HUDEP-2 (cell line): Measurements from ENCODE around the gene CAMK1G.

ENCODE experiments used
- DNase-seq, 76 experiments: peaks; one replicate each; lab custom pipeline; 2025; ENCODE audit not compliant: unreplicated experiment in 76 of 76; lab: John Stamatoyannopoulos, UW

Gene CAMK1G

DNA sequence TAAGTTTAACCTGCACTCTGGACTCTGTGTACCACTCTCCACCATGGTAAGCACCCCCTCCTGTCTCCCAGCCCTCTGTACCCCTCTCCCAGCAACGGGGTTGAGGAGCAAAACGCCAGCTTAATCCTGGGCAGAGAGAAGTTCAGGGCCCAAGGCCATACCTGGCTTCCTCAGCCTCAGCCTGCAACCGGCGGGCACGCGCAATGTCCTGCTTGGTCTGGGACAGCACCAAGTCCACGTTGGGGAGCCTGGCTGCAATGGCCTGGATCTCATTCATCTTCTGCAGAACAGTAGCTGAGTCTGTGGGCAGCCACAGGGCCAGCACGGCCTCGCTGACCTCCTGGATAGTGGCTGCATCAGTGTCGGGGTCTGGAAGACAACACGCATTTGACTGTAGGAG is 34.8 kb downstream of the CAMK1G start:
- DNase-seq, result no peak

DNA sequence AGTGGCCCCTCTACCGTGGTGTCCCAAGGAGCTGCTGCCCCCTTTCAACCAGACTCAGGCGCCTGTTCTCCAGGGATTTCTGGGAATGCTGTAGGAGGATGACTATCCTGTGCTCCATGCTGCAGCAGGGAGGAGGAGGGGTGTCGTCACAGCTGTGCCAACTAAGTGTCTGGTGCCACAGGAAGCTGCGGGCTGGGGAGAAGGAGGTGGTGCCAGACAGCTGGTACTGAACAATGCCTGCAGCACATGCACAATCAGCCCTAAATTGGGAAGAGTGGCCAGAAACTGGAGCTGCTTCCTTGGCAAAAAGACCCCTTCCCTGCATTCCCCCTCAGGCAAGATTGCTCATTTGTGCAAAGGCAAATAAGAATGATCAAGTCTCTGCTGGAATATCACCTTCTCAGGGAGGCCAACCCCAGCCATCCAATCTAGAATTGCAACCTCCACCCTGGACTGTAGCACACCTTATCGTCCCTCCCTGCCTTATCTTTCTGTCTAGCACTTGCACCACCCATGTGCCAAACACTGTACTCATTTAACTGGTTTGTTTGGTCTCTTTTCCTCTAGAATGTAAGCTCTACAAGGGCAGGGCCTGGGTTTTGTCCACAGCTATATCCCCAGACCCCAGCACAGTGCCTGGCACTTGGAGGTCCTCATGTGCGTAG is 35.4 kb downstream of the CAMK1G start:
- no peak for DNase-seq

DNA sequence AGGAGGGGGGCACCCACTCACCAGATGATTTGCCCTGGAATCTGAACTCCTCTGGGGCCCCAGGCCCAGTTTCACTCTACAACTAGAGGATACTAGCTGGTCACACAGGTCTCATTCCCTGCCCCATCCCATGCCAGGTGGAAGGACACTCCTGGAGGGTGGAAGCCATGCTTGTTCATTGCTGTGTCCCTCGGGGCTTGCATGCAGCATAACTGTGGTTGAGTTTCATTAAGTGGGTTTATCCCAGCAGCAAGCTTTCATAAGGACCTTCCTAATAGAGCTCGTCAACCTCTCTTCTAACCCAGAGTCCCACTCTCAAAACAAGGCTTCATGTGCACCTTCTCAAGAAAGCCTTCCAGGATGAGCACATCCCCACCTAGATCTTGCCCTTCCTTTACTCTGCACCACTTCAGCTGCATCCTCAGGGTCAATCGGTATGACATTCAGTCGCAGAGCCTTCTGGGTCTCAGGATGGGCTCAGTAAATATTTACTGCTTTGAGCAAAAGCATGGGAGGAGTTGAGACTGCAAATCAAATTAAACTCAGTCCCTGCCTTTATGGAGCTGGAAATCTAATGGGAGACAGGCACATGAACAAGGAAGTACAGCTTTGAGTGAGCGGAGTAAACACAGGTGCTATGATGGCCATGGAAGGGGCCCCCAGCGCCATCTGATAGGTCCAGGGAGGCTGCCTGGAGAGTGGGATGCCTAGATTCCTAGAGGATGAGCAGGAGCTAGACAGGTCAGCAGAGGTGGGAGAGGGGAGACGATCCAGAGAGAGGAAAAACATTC is 36.4 kb downstream of the CAMK1G start:
- no peak for DNase-seq

DNA sequence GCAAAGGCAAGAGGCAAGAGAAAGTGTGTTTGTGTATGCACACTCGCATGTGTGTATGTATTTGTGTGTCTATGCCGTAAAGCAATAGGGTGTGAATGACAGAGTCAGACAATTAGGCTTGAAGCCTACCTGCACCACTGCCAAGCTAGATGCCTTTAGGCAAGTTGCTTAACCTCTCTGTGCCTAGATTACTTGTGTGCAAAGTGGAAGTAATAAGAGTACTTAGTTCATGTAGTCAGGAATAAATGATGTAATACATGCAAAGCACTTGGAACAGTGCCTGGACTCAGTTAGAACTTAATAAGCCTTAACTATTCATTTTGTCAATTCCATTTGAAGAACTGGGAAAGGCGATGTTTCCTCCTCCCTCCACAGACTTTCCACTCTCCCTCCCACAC is 37.0 kb downstream of the CAMK1G start:
- no peak for DNase-seq

DNA sequence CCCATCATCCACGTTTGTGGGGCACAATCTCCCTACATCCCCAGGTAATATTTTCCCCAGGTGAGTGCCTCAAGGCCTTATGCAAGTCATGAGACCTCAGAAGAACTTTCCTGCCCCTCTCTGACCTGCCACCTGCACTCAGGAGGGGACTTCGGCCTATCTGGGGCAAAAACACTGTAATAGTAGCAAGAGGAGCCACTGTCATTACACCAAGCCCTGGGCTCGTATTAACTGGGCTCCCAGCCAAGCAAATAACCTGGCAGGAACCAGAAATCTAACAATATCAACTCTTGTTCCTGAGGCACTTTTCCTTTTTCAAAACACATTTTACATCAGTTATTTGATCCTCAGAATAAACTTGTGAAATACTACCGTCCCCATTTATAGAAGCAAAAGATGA is 37.8 kb downstream of the CAMK1G start:
- no peak for DNase-seq

DNA sequence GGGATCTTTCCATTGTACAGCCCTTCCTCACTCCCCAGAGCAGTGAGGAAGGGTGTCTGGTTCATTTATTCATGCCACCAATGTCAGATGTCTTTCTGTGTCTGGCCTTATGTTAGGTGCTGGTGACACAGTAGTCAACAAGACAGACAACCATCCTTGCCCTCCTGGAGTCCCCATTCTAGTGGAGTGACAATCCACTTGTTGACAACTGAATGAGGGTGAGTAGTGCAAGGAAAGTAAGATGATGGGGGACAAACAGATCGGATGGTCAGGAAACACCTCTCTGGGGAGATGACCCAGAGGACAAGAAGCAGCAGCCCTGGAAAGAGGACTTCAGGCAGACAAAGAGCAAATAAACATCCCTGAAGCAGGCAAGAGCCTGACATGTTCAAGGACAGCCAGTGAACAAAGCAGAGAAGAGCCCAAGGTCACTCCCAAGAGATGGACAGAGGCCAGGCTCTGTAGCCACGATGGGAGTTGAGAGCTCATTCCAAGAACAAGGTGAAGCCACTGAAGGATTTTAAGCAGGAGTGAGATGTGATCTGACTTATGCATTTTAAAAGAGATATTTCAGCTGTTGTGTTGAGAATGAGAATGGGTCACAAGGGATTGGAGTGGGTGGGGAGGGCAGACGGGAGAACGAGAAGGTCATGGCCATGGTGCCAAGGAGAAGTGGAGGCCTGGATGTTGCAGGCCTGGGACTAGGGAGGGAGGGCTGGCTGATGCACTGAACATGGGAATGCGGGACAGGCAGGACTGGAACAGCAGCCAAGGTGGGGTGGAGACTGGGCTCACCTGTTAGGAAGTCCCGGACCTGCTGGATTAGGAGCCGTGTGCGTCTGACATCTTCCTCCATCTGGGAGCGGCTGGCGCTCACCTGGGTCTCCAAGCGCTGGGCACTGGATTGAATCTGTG is 38.5 kb downstream of the CAMK1G start:
- no peak for DNase-seq

DNA sequence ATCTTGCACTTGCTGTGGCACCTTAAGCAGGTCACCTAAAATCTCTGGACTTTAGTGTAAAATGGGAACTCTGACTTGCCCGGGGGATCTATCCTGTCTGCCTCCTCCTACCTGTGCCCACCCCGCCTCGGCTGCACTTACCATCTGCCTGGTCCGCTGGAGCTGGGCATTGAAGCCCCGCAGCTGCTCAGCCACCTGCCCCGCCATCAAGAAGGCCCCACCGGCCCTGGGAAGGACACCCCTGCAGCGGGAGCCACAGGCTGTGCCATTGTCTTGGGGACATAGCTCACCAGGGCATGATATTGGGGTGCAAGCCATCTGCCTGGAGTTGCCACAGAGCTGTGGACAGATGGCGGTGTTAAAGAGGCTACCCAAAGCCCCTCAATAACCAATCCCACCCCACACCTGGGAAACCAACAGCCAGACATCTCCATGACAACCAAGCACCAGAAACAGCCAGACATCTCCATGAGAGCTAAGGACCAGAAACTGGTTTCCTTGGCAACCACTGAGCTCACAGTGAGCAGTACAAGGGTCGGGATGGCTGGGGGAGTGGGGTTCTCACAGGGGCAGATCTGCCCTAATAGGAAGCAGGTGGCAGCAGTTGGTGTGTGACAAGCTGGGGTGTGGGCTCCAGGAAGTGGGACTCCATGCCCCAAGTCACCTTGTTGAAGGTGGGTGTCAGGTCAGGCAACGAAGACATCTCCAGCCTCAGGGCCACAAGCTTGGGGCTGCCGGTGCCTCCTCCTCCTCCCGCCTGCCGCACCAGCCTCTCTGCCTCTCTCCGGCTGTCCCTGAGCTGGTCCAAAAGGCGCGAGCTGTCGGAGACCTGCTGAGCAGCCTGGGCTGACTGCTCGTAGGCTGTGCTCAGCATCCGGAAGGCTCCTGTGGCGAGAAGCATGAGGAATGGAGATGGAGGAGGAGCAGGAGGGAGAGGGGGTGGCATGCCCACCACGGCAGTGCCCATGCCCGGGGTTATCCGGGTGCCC is 39.6 kb downstream of the CAMK1G start:
- DNase-seq, result no peak

DNA sequence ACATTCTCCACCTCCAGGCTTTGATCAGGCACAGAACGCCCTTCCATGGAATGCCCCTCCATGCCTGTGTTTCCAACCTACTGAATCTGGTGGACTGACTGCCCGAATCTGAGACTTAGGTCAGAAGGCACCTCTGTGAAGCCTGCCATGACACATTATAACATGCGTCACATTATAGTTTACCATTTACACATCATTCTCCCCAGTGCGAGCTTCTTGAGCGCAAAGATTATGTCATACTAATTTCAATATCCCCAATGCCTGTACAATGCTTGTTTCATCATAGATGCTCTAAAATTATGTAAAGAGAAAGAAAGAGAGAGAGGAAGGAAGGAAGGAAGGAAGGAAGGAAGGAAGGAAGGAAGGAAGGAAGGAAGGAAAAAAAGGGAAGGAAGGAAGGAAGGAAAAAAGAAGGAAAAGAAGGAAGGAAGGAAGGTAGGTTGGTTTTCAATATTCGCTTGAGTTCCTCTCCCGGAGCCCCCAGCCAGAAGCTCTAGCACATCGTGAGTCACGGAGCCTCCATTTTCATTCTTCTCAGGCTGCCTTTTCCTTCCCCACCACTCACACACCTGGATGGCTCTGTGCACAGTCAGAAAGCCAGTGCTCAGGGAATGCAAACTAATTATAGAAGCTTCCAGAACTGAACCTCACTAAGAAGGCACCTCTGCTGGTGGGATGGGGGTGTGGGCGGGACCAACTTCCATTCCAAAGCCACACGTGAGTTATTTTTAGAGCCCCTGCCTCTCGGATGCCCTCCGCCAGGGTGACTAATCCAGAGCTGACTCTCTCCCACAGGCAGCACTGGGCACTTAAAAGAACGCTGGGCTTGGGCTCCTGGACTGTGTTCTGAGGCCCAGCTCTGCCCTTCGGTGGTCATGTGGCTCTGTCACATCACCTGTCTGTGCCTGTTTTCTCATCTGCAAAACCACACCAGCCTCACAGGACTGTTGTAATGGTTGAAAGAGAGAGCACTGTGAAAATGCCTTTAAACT is 41.3 kb downstream of the CAMK1G start:
- no peak for DNase-seq

DNA sequence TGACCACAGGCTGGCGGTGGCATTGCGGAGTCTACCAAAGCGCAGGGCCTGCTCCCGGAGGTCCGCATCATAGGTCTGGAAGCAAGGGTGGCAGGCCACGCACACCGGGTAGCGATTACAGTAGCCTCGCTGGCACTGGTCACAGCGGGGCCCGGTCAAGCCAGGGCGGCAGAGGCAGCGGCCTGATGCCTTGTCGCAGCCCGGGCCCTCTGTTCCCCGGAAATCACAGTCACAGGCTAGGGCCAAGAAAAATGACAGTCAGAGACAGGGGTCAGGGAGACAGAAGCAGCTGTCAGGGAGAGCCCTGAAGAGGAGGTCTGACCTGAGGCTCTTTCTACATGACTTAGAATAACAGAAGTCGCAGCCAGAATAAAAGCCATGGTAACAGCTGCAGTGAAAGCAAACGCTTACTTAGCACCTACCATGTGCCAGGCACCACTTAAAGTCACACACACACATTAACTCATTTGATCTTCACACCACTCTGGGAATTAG is 42.3 kb downstream of the CAMK1G start:
- no peak for DNase-seq

DNA sequence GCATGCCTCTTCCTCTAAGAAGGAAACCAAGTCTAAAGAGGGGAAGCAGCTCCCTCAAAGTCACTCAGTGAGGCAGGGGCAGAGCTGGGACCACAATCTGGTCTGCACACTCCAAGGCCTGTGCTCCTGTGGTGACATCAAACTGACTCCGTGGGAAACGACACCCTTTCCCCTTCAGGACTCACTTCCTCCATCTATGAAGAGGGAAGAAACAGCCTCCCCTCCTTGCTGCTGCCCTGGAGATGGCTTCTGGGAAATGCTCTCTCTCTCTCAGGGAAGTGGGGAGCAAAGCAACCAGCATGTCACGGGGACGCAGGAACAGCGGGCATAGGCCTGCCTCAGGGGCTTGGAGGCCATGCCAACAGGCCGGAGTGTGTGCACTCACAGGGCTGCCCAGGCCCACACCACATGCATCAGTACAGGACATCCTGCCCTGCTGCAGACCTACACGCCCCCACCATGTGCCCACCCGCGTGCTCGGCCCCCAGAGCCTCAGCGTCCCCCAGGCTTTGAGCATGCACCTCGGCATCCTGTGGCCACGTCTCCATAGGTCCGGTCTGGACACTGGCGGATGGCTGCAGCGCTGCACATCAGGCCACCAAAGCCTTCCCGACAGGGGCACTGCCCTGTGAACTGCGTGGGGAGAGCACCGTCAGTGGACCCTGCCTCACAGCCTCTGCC is 43.0 kb downstream of the CAMK1G start:
- DNase-seq, result no peak

DNA sequence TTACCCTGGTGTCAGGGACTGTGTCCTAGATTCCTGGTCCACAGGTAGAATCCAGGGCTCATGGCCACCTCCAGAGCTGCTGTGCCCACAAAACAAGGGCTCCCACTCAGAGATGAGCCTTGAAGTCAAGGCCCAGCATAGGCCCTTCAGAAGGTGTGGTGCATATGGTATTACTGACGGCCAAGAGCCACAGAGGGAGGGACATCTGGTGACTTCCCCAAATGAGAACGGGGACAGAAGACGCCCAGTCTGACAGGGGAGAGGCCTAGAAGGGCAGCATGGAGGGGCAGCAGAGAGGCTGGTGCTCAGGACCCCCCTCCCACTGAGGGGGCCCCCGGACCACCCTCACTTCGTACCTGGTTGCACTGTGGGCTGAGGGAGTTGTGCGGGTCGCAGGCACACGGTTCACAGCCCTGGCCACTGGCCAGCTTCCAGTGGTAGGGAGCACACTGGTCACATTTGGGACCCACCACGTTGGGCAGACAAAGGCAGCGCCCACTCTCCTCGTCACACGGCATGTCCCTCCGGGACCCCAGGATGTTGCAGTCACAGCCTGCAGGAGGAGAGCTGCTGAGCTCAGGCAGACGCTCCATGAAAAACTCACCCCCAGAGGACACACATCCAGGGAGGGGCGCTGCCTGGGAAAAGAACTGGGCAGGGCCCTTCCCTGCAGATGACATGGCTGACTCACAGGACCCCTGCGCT is 43.7 kb downstream of the CAMK1G start:
- peak in 1 of 76 experiments; percentile 1 for DNase-seq

DNA sequence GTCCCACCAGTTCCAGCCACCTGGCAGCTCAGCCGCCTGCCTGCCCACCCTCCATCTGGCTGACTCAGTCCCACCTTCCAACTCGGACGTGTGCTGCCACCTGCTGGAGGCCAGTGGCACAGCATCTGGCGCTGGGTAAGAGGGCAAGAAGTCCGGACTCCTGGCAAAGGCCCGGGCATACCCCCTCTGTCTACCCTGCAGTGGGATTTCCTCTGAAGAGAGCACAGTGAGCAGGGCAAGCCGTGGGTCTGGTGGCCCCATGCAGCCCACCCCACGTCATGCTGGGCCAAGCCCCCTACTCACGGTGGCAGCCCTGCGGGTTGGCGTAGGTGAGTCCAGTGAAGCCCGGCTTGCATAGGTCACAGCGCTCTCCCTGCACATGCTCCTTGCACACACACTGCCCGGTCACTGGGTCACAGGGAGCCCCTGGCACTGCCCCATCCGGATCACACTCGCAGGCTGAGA is 44.2 kb downstream of the CAMK1G start:
- DNase-seq, result peak in 57 of 76 experiments; percentile 3 to 77 (median 34)

DNA sequence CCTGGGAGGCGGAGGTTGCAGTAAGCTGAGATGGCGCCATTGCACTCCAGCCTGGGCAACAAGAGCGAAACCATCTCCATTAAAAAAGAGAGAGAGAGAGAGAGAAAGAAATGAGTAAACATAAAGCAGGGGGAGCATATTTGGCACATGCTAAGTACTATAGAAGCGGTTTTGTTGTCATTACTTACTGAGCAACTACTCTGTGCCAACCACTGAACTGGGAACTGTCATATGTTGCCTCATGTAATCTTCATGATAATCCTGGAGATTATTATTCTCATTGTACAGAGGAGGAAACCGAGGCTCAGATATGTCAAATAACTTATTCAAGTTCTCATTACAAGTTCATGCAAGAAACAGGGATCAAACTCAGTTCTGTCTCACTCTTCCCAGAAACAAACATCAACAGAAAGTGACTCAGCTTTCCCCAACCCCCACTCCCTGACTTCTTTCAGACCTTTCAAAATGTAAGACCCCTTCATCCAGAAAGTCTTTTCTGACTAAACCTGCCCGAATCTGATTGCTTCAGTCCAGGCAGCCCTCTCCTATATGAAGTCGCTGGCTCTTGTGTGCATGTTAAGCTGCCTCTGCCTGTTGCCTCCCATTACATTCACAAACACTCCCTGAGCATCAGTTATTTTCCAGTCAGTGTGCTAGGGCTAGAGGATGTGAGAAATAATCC is 45.2 kb downstream of the CAMK1G start:
- DNase-seq, result no peak

DNA sequence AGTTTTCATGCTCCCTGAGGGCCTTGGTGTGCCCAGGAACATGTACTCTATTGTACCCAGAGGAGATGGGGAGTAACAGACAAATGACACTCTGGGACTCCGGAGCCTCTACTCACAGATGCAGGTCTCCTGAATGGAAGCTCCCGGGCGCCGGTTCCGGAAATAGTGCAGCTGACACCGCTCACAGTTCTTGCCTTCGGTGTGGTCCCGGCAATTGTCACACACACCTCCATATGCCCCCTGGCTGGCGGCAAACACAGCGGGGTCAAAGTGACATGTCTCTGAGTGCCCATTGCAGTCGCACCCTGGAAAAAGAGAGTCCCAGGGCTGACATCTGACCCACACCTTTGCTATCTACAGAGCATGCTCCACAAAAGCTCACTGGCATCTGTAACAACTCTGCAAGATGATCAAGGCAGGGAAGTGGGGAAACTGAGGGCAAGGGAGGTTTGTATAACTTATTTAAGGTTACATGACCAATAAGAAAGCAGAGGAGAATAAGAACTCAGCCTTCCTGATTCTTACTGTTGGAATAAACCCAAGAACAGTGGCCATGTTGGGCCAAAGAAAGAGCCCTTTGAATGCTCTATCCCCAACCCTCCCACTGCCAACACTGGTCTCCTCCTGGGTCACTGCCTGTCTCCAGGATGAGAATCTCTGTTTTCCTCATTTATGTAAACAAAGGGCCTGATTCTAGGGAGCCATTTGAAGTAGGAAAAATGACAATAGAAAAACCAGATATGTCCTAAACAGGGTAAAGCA is 46.3 kb downstream of the CAMK1G start:
- DNase-seq, result no peak

DNA sequence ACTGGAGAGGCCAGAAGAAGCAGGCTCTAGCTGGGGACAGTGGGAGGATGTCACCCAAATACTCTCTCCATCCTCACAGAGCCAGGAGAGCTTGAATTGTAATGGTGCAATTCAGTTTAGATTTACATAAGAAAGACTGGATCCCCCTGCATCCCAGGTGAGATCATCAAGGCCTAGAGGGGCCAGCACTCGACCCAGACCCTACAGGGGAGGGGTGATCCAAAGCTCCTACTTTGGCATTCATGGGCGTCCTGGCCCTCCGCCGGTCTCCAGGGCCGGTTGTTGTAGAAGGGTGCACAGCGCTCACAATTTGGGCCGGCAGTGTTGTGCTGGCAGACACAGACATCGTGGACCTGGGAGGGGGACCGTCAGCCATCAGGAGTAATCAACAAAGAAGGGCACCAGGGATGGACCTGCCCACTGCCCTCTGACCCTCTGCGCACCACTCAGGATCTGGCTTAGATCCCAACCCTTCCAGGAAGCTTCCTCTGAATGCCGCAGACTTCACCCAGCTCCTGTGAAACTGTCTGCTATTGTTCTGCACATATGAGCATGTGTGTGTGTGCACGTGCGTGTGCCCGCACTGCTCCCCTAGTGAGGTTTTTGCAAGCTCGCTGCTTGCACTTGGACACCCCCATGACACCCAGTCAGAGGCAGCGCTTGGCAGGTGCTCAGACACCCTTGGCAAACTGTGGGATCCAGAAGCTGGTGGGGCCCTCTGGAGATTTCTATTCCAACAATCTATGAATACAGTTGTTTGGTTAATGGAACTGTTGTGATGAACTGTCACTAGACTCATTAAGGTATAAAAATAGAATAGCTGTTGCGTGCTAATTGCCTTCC is 47.1 kb downstream of the CAMK1G start:
- no peak for DNase-seq
